ENCODE results near the gene CASKIN2. TPM values are rescaled to one million over a fixed set of nuclear protein-coding genes. Genes with fewer than 3 reads are reported as not detected.

The CASKIN2 gene
- 112 TPM for total RNA-seq

DNA sequence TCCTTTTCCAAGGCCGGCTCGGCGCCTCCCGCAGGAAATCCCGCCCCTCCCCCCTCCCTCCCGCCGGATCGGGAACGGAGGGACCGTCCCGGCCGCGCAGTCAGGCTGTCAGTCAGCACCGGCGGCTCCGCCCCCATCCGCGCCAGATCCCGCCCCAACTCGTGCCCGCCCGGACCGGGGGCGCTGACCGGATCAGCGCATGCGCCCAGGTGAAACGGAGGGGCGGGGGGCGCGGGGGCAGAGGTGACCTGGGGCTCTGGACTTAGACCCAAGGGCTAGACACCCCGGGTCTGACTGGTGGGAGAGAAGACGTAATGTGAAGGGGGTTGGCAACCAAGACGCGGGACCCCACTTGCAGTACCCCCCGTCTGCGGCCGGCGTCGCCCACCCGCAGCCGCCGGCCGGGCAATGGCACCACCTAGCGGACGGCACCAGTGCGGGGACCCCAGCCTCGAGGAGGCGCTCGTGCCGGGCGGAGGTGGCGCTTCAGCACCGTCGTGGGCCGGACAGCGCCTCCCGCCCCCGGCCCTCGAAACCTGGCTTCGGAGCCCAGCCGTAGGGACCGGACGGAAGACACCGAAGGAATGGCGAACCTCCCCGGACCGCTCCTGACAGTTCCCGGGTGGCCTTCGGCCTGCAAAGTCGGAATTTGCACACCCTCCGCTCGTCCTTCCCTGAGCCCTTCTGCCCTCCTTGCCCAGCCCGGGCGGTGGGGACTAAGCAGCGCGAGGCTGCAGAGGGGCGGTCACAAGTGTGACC is at the start of gene CASKIN2:
Gene CASKIN2, minus strand, starts transcription at position 42 of the 759 bp plus-strand sequence. CDS start 1,733 bp downstream, outside the sequence.
- Histone ChIP-seq H3K27ac (peak within 1 kb of the TSS; percentile 74 to 88), H3K36me3 (peaks cover 0 to 4% of the 10 kb centered on the region in 2 donors), H3K9me3 (no peaks in the 10 kb centered on the region), H3K4me3 (peak within 1 kb of the TSS; percentile 78 to 82), H3K27me3 (no peaks in the 10 kb centered on the region), H3K4me1 (peaks cover 25 to 41% of the 10 kb centered on the region in 2 donors)
- DNase-seq (ENCODE audit: low spot score in 2 of 2) = peak; percentile 77 to 96
- TF ChIP-seq, protein P1, sequence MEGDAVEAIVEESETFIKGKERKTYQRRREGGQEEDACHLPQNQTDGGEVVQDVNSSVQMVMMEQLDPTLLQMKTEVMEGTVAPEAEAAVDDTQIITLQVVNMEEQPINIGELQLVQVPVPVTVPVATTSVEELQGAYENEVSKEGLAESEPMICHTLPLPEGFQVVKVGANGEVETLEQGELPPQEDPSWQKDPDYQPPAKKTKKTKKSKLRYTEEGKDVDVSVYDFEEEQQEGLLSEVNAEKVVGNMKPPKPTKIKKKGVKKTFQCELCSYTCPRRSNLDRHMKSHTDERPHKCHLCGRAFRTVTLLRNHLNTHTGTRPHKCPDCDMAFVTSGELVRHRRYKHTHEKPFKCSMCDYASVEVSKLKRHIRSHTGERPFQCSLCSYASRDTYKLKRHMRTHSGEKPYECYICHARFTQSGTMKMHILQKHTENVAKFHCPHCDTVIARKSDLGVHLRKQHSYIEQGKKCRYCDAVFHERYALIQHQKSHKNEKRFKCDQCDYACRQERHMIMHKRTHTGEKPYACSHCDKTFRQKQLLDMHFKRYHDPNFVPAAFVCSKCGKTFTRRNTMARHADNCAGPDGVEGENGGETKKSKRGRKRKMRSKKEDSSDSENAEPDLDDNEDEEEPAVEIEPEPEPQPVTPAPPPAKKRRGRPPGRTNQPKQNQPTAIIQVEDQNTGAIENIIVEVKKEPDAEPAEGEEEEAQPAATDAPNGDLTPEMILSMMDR (IDR thresholded peaks at IDR 0.05) = peak; percentile 99 to 100 (median 99)
- intact Hi-C loops (cut with DNase I) = loop anchor here (1.0 to 10.0 kb wide), 5 partner anchors 59 to 481 kb away; partner anchors contain the start of genes GRB2 and TMEM94

DNA sequence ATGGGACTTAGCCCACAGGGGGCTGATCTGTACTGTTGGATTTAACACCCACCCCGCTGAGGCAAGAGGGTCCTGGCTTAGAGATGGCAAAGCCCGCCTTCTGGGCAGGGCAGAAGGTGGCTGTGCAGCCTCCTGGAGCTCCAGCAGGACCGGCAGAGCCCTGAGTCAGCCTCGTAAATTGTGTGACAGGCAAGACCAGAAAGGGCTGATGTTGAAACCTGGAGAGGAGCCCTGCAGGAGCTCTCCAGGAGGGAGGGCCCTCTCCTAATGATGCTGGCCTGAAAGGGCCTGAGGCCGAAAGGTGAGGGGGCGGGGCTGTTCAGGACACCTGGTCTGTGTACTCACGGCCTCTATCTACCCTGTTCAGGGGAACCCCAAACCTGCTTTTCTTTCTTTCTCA is 49.7 kb upstream of the CASKIN2 start:
- Histone ChIP-seq H3K36me3 (peaks cover 3 to 18% of the 10 kb centered on the region in 2 donors), H3K4me3 (no peak overlapping the region), H3K27ac (no peak overlapping the region), H3K27me3 (no peaks in the 10 kb centered on the region), H3K9me3 (no peaks in the 10 kb centered on the region), H3K4me1 (no peaks in the 10 kb centered on the region)
- intact Hi-C loops (cut with DNase I) = no loop called here
- DNase-seq (ENCODE audit: low spot score in 2 of 2) = no peak
- TF ChIP-seq, protein P1 (IDR thresholded peaks at IDR 0.05) = no peak

- no peak for DNase-seq (ENCODE audit: low spot score in 2 of 2)
- TF ChIP-seq, protein P1 (IDR thresholded peaks at IDR 0.05) = no peak
- peaks cover 3 to 18% of the 10 kb centered on the region in 2 donors for H3K36me3 ChIP-seq
- H3K4me1 ChIP-seq = no peaks in the 10 kb centered on the region
- H3K27me3 ChIP-seq = no peaks in the 10 kb centered on the region
- H3K4me3 ChIP-seq = no peak overlapping the region
- no peak overlapping the region for H3K27ac ChIP-seq
- intact Hi-C loops (cut with DNase I) = no loop called here
- H3K9me3 ChIP-seq = no peaks in the 10 kb centered on the region
These were observed 48.9 kb upstream of the CASKIN2 start for GRCh38 chr17:75564195-75564594.

GRCh38 chr17:75563063-75563758 is 47.9 kb upstream of the CASKIN2 start:
- no peak overlapping the region for H3K27ac ChIP-seq
- no peaks in the 10 kb centered on the region for H3K9me3 ChIP-seq
- H3K36me3 ChIP-seq = peaks cover 3 to 18% of the 10 kb centered on the region in 2 donors
- no peaks in the 10 kb centered on the region for H3K4me1 ChIP-seq
- no peak overlapping the region for H3K4me3 ChIP-seq
- intact Hi-C loops (cut with DNase I) = no loop called here
- TF ChIP-seq, protein P1 (IDR thresholded peaks at IDR 0.05) = no peak
- no peak for DNase-seq (ENCODE audit: low spot score in 2 of 2)
- H3K27me3 ChIP-seq = no peaks in the 10 kb centered on the region

DNA sequence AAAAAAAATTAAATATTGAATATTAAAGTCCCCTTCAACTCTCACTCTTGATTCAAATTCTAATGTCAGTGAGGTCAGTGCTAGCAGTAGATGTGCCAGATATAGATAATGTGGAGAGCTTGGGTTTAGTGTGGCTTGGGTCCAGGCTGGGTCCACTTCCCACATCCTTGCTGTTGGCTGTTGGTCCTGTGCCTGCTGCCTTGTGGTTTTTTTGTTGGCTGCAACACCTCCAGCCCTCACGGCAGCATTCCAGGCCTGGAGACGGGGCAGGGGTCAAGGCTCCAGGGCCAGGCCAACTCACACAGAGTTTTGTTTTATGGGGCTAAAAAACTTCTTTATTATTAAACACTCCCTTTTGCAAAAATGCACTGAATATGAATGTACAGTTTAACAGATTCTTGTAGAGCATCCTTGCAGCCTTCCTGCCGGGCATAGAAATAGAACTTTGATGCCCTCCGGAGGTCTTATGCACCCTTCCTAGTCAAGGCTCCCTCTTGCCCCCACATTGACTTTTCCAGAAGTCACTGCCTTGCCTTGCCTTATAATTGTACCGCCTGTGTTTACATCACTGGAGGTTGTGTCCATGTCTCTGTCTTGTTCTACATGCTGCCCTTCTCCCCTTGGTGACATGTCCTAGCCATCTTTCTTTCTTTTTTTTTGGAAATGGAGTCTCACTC is 46.7 kb upstream of the CASKIN2 start:
- TF ChIP-seq, protein P1 (IDR thresholded peaks at IDR 0.05) = no peak
- H3K4me1 ChIP-seq = peaks cover 0 to 2% of the 10 kb centered on the region in 2 donors
- H3K36me3 ChIP-seq = peaks cover 3 to 18% of the 10 kb centered on the region in 2 donors
- no peaks in the 10 kb centered on the region for H3K27me3 ChIP-seq
- H3K4me3 ChIP-seq = no peak overlapping the region
- H3K27ac ChIP-seq = no peak overlapping the region
- intact Hi-C loops (cut with DNase I) = no loop called here
- no peaks in the 10 kb centered on the region for H3K9me3 ChIP-seq
- DNase-seq (ENCODE audit: low spot score in 2 of 2) = no peak

Measured in ascending aorta (tissue), 2 donors.